ENCODE data around the gene FBXO33.

FBXO33 gene

GRCh38 chr14:39451811-39452210, 19.6 kb upstream of the FBXO33 start:
- Histone ChIP-seq H3K4me3 (ENCODE audit: low read depth, low read length, poor library complexity, severe bottlenecking) (no peak overlapping the region), H3K4me1 (ENCODE audit: insufficient read depth, low read length, severe bottlenecking) (peaks cover 21% of the 10 kb centered on the region), H3K27ac (ENCODE audit: low read depth, low read length, poor library complexity, severe bottlenecking) (no peak overlapping the region), H3F3A (ENCODE audit: insufficient read depth, low read length) (no peaks in the 10 kb centered on the region), H3K27me3 (ENCODE audit: insufficient read depth, low read length) (no peaks in the 10 kb centered on the region), H3K4me2 (ENCODE audit: low read length) (no peak overlapping the region), H2AFZ (ENCODE audit: low read length) (no peak overlapping the region), H3K9ac (ENCODE audit: low read length) (no peak overlapping the region), H3K9me2 (ENCODE audit: low read depth, low read length) (no peaks in the 10 kb centered on the region), H3K36me3 (ENCODE audit: insufficient read depth, low read length) (no peaks in the 10 kb centered on the region), H3K9me3 (ENCODE audit: low read length) (no peaks in the 10 kb centered on the region), H4K20me1 (ENCODE audit: insufficient read depth, low read length) (no peaks in the 10 kb centered on the region), H3K79me2 (ENCODE audit: insufficient read depth, low read length) (no peaks in the 10 kb centered on the region)
- TF ChIP-seq EZH2 (IDR thresholded peaks at IDR 0.05; ENCODE audit: borderline replicate concordance, low read length), result no peak
- no peak for TF ChIP-seq CTCF (IDR thresholded peaks at IDR 0.05; ENCODE audit: low read length)

GRCh38 chr14:39447175-39447661, 15.0 kb upstream of the FBXO33 start:
- TF ChIP-seq CTCF (IDR thresholded peaks at IDR 0.05; ENCODE audit: low read length) (no peak), EZH2 (IDR thresholded peaks at IDR 0.05; ENCODE audit: borderline replicate concordance, low read length) (no peak)
- Histone ChIP-seq H3K9ac (ENCODE audit: low read length) (no peak overlapping the region), H3K9me3 (ENCODE audit: low read length) (no peaks in the 10 kb centered on the region), H3K4me1 (ENCODE audit: insufficient read depth, low read length, severe bottlenecking) (peaks cover 33% of the 10 kb centered on the region), H3K27ac (ENCODE audit: low read depth, low read length, poor library complexity, severe bottlenecking) (no peak overlapping the region), H3K4me3 (ENCODE audit: low read depth, low read length, poor library complexity, severe bottlenecking) (no peak overlapping the region), H3K4me2 (ENCODE audit: low read length) (no peak overlapping the region), H3K27me3 (ENCODE audit: insufficient read depth, low read length) (no peaks in the 10 kb centered on the region), H2AFZ (ENCODE audit: low read length) (no peak overlapping the region), H3K79me2 (ENCODE audit: insufficient read depth, low read length) (no peaks in the 10 kb centered on the region), H3K9me2 (ENCODE audit: low read depth, low read length) (no peaks in the 10 kb centered on the region), H4K20me1 (ENCODE audit: insufficient read depth, low read length) (no peaks in the 10 kb centered on the region), H3K36me3 (ENCODE audit: insufficient read depth, low read length) (no peaks in the 10 kb centered on the region), H3F3A (ENCODE audit: insufficient read depth, low read length) (no peaks in the 10 kb centered on the region)

- Histone ChIP-seq H3K36me3 (ENCODE audit: insufficient read depth, low read length) (no peaks in the 10 kb centered on the region), H3K27ac (ENCODE audit: low read depth, low read length, poor library complexity, severe bottlenecking) (no peak overlapping the region), H3K9me2 (ENCODE audit: low read depth, low read length) (no peaks in the 10 kb centered on the region), H3K4me3 (ENCODE audit: low read depth, low read length, poor library complexity, severe bottlenecking) (no peak overlapping the region), H3F3A (ENCODE audit: insufficient read depth, low read length) (no peaks in the 10 kb centered on the region), H3K79me2 (ENCODE audit: insufficient read depth, low read length) (no peaks in the 10 kb centered on the region), H4K20me1 (ENCODE audit: insufficient read depth, low read length) (no peaks in the 10 kb centered on the region), H3K9ac (ENCODE audit: low read length) (no peak overlapping the region), H3K4me2 (ENCODE audit: low read length) (no peak overlapping the region), H3K9me3 (ENCODE audit: low read length) (peaks cover 4% of the 10 kb centered on the region; the same call in 1 of the 2 replicates), H3K4me1 (ENCODE audit: insufficient read depth, low read length, severe bottlenecking) (peaks cover 33% of the 10 kb centered on the region), H2AFZ (ENCODE audit: low read length) (no peak overlapping the region), H3K27me3 (ENCODE audit: insufficient read depth, low read length) (no peaks in the 10 kb centered on the region)
- TF ChIP-seq EZH2 (IDR thresholded peaks at IDR 0.05; ENCODE audit: borderline replicate concordance, low read length) (no peak), CTCF (IDR thresholded peaks at IDR 0.05; ENCODE audit: low read length) (no peak)
Observed at GRCh38 chr14:39446131-39446744, 14.0 kb upstream of the FBXO33 start.

Data from OCI-LY1 (cell line).